Activated effector memory CD4-positive, alpha-beta T cell treated with anti-CD3 and anti-CD28 coated beads, Interleukin-2, amount 50 U/mL, for 16 hours (primary cell): ENCODE data around the gene GSTT2B.
"Not testable (repeated sequence)": the region's sequence is repeated elsewhere in the genome, so short reads cannot be mapped to it uniquely, and the experiment has no call there.

Experiments
- DNase-seq: peaks from one replicate; pipeline ENCODE4 v3.0.0-alpha.2; 2020

Gene GSTT2B

DNA sequence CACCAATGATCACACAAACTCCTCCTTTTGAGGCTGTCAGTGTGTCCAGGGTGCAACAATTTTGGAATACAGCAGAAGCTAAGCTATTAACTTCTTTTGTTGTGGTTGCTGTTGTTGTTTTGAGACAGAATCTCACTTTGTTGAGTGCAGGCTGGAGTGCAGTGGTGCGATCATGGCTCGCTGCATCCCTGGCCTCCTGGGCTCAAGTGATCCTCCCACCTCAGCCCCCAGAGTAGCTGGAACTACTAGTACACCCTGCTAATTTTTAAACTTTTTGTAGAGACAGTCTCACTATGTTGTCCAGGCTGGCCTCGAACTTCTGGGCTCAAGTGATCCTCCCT is 22.0 kb downstream of the GSTT2B start:
- no peak for DNase-seq

DNA sequence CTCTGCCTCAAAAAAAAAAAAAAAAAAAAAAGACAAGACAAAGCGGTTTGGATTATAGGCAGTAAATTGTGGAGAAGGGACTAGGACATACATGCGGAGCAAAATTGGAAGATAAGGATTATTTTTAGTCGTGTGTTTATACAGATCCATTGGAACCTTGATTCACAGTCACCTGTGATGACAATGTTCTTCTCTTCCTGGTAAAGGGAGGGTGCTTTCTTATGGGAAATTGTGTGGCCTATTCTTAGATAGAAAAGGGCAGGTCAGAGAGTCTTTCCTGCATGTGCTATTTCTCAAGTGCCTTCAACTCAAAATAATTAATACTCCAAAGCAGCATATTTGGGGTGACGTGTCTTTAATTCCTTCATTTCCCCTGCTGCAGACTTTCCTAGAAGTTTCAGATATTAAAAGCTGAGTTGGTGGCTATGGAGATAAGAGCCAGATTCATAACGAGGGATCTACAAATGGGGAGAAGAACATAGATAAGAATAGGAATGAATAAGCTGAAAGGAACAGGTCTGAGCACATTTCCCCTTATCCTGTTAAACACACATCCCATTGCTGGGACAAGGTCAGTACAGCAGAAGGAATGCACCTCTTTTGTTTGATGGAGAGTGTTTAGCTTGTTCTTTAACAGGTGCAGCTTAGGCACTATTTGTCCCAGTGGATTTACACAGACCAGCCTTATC is 22.5 kb downstream of the GSTT2B start:
- no peak for DNase-seq

DNA sequence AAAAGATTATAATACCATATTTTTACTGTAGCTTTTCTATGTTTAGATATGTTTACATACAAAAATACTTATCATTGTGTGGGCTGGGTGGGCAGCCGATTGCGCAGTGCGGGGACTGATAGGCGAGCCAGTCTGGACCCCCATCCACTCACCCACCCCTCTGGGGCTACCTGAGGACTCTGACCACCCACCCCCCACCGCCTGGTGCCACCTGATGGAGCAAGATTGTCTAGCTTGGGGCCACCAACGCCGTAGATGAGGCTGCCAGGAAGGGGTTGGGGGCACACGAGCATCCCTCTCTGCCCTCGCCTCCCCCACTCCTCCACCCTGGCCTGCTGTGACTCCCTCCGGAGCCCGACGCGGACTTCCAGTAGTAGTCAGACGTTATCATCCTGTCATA is 34.4 kb downstream of the GSTT2B start:
- no peak for DNase-seq

DNA sequence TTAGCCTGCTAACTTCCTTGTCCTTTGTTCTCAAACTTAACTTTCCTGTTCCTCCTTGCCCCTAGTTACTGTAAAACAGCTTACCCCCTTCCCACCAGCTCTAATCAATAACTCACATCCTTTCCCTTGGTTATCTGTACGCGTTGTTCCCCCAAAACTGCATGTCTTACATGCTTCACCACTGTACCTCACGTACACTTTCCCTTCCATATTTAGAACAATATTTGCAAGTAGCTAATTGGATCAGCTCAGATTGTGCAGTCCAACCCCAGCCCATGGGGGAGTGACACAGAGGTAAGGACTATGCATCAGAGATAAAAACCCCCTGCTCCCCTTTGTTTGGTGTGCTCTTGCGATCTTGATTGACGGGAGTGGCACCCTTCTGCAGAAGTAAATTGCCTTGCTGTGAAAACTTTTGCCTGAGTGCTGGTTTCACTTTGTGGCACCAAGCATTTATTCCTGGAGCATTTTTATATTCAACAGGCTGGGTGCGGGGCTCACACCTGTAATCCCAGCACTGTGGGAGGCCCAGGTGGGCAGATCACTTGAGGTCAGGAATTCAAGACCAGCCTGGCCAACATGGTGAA is 35.9 kb downstream of the GSTT2B start:
- DNase-seq: no peak

DNA sequence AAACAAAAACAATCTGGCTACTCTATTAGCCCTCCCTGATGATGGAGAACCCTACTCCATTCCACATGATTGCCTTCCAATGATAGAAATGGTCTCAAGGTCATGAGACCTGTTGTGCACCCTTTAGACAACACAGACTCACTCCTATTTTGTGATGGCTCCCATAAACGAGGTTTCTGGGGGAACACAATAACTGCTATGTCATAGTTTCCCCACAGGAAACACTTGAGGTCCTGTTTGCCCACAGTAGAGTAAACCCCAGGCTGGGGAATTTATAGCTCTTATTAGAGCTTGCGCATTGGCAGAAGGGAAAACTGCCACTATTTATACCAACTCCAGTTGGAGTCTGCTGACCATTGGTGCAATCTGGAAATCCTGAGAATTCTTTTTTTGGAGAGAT is 38.1 kb downstream of the GSTT2B start:
- no peak for DNase-seq

DNA sequence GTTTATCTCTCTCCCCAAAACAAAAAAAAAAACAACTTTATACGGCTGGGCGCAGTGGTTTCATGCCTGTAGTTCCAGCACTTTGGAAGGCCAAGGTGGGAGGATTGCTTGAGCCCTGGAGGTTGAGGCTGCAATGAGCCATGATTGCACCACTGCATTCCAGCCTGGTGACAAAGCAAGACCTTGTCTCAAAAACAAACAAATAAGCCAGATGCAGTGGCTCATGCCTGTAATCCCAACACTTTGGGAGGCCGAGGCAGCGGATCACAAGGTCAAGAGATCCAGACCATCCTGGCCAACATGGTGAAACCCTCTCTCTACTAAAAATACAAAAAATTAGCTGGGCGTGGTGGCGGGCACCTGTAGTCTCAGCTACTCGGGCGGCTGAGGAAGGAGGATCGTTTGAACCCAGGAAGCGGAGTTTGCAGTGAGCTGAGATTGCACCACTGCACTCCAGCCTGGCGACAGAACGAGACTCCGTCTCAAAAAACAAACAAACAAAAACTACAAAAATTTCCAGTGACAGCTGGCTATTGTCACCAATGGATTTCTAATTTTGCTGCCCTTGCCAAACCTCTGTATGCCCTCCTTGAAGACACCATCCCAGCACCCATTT is 39.3 kb downstream of the GSTT2B start:
- not testable (repeated sequence) for DNase-seq

DNA sequence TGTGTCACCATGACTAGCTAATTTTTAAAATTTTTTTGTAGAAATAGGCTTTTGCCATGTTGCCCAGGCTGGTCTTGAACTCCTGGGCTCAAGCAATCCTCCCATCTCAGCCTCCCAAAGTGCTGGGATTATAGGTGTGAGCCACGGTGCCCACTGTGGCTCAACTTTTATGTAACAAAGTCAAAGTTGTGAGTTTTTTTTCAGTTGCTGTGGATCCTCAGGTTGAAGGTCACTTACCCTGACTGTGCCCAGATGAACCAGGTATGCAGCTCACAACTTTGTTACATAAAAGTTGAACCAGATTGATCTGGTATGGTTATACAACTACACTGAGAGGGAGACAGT is 40.8 kb downstream of the GSTT2B start:
- DNase-seq: not testable (repeated sequence)

DNA sequence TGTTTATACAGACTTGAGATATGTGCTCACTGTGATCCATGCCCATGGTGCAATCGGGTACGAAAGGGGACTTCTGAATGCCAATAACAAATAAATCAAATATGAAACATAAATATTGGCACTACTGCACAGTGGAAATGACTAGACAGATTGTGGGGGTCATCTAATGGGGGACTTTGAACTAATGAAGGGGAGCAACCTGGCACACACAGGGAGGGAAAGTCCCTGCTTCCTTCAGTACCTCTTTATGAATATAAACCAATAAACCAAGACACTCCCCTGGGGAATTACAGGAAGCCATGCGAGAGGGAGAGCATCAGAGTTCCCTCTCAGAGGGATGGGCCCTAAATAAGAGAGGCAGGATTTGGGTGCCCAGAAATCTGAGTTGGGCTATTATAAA is 45.7 kb downstream of the GSTT2B start:
- no peak for DNase-seq

DNA sequence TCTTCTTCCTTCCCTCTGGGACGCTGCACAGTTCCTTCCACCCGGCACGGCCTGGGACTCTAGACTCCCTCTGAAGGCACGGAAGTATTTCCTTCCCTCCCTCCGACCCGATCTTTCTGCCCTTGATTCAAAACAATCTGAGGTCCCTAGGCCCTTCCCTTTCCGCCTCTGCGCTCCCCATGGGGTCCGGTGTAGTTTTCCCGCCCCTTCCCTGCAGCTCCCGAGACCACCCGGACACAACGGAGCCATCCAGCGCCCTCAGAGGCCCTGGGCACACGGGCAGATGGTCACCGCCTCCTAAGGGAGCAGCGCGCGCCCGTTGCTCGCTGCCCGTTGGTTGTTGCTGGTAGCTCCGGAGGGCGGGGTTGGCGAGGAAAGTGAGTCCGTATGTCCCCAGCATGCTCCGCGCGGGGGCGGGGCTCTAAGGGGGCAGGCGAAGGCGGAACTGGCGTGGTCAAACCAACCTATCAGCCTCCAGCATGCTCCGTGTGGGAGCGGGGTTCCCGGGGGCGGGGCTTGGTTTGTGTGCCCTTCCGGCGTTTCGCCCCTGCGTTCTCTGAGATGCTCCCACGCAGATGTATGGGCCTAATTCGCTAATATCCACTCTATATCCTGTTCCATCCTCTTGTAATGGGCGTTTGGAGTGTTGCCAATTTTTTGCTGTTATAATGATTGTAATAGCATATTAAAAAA is 47.2 kb downstream of the GSTT2B start:
- peak; percentile 100 for DNase-seq

DNA sequence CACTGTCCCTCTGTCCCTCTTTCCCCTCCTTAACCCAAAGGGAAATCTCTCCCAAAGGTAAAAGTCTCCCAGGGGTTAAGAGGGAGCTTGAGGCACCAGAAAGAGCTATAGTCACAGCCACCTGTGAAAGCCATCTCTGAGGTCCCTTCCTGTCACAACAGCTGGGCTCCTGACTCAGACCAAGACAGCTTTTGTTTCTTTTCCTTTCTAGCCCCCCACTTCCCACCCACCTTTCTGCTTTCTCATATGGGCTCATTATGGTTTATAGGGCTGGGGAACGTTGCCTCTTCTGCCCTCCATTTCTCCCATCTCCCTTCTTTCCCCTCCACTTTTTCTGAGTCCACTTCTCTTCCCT is 47.7 kb downstream of the GSTT2B start:
- no peak for DNase-seq

DNA sequence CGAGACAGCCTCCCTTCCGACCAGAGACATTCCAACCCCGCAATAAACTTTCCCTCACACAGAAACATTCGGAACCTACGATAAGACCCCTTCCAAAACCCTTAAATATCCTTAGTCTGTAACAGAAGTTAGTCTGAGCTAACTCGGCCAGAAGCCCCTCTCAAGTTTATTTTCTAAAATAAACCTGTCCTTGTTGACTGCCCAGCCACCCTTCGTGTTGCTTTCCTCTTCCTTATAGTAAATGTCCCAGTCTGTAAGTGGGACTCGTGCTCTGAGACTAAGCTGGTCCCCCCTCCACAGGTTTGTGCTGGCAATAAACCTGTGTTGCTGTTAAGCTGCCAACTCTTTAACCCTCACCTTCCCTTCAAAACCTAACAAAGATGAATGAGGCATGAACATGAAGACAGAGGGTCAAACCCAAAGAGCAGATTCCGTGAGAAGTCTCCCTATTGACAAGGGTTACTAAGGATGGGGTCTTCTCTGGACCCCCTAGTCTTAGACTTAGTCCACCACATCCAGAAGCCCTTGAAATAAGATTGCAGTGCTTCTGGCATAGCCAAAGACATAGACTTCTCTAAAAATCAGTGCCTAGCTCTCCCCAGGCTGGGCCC is 48.6 kb downstream of the GSTT2B start:
- DNase-seq: no peak

DNA sequence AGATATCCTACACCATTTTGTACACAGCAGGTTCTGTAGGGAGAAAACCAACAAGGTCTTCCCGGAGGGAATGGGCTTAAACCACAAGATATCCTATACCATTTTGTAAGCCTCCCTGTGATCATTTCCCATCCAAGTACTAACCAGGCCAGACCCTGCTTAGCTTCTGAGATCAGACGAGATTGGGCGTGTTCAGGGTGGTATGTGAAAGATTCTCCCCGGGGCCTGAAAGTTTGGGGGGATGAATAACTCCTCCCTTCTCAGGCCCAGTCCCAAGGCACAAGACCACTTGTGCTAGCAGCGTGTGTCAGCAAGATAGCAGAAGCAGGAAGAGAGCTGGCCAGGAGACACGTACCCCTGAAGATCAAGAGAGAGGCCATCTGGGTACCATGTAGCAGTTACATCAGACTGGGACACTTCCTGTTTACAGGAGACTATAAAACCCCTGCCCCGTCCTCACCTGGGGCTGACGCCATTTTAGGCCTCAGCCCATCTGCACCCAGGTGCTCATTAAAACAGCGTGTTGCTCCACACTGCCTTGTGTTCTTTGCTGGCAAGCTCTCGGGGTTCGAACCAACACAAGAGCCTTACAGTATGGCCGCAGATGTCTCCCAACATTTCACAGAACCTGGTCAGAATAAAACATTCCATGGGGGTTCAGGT is 49.5 kb downstream of the GSTT2B start:
- no peak for DNase-seq

DNA sequence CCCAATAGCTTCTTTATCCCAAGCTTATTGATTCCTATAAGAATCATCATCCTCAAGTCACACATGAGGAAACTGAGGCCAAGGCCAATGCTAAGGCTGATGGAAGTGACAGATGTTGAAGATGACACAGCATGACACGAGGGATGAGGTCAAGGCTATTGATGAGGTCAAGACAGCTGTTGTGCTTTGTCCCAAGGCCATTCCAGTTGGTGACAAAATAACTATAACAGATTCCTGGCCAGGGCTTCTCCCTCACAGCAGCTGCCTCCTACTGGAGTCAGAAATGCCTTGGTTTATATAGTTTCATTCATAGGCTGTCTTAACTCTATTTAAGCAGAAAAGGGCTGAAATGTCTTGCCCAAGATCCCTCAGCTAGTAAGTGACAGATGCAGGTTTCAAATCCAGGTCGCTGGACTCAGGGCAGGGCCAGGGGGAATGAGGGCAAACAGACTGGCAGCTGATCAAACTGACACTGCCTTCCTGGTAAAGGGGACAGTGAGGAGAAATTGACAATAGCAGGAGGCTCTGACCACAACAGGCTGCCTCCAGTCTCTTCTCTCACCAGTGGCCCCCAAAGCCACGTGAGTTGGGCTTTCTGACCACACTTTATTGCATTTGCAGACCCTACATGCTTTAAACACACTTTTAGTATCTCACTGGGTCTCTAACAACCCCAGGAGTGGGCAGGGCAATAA is 50.4 kb downstream of the GSTT2B start:
- DNase-seq: no peak

DNA sequence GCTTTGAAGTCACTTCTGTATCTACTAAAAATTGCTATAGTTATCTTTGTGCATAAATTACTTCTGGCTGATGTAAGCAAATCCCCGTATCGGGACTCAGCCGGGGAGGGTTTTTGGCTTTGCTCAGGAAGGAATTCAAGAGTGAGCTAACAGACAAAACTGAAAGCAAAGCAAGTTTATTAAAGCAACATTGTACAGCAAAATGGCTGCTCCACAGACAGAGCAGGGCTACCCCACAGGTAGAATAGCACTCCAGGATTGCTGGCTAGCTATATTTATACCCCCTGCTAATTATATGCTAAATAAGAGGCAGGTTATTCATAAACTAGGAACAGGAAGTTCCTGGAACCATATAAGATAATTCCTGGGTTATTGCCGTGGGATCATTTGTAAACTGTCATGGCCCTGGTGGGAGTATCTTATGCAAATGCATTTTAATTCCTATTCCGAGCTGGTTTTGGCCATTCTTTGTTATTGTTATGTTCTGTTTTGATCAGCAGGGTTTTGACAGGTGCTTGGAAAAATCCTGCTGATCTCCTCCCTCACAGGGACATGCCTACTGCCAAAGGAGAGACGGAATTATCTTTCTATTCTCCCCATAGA is 51.6 kb downstream of the GSTT2B start:
- no peak for DNase-seq

DNA sequence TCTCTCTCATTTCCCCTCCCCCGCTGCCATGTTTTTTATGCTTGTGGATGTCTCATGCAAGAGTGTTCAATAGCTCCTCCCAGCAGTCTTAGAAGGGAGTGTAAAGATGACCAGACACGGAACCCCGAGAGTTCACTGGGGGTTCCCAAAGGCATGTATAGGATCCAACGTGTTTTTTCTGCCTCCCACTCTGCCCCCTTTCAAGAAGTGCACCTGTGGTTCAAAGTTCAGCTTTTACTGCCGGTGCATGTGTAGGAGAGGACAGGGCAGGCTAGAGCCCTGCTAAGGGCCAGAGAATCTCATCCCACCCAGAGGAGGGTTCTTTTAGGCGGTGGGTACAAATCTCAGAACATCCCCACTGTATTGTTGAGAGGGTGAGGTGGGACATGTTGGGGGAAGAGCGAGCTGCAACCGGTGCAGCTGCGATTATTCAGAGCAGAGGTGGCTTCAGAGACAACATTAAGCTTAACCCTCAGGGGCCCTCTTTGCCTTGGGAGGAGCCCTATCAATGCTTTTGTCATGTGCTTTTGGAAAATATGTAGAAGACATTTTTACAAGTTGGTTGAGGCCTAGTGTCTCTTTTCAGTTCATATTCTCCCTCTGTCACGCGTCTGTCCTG is 52.3 kb downstream of the GSTT2B start:
- no peak for DNase-seq

DNA sequence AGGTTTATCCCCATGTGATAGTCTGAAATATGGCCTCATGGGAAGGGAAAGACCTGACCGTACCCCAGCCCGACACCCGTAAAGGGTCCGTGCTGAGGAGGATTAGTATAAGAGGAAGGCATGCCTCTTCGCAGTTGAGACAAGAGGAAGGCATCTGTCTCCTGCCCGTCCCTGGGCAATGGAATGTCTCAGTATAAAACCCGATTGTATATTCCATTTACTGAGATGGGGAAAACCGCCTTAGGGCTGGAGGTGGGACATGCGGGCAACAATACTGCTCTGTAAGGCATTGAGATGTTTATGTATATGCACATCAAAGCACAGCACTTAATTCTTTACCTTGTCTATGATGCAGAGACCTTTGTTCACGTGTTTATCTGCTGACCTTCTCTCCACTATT is 53.6 kb downstream of the GSTT2B start:
- not testable (repeated sequence) for DNase-seq
